Kidney glomerular epithelial cell (primary cell): Measurements from ENCODE around the gene ASIC1.

Source experiments
- DNase-seq: peaks from one replicate; lab custom pipeline; 2025; lab: John Stamatoyannopoulos, UW

Gene ASIC1

GRCh38 chr12:50084775-50085614 is 27.6 kb downstream of the ASIC1 start, which contains the start of gene SMARCD1:
Gene SMARCD1, plus strand, starts transcription at chr12:50085342. Its CDS starts 28 bp downstream, at chr12:50085370.
- peak; percentile 82 for DNase-seq

DNA sequence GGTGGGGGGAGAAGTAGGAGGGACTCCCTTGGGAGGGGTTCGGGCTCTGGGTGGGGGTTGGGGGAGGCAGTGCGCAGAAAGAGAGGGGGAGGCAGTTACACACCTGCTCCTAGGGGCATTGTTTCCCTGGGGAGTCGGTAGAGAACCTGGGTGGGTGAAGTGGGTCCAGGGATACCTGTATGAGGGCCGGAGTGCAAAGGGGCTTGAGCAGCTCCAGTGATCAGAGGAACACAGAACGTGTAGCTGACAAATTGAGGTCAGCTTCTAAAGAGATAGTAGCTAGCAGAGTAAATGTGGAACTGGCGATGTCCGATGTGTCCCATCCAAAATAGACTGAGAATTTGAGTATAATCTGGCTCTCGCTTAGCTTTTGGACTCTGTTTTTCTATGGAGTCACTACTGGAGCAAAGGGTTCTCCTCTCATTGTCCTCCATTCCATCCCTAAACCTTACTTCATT is 28.2 kb downstream of the ASIC1 start:
- no peak for DNase-seq

GRCh38 chr12:50086148-50086547 is 28.8 kb downstream of the ASIC1 start:
- DNase-seq: no peak

DNA sequence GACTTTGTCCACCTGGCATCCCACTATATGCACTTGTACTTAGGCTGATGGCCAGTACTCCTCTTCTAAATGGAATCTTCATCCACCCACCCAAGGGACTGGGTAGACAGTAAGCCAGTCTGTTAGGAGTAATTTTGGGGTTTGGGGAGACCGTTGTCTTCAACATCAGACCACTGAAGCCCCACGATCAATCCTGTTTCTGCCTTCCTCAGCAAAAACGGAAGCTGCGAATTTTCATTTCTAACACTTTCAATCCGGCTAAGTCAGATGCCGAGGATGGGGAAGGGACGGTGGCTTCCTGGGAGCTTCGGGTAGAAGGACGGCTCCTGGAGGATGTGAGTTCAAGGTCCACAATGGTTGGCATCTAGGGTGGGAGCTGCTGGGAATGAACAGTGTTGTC is 29.8 kb downstream of the ASIC1 start:
- DNase-seq: no peak

GRCh38 chr12:50087995-50088394 is 30.6 kb downstream of the ASIC1 start:
- no peak for DNase-seq

DNA sequence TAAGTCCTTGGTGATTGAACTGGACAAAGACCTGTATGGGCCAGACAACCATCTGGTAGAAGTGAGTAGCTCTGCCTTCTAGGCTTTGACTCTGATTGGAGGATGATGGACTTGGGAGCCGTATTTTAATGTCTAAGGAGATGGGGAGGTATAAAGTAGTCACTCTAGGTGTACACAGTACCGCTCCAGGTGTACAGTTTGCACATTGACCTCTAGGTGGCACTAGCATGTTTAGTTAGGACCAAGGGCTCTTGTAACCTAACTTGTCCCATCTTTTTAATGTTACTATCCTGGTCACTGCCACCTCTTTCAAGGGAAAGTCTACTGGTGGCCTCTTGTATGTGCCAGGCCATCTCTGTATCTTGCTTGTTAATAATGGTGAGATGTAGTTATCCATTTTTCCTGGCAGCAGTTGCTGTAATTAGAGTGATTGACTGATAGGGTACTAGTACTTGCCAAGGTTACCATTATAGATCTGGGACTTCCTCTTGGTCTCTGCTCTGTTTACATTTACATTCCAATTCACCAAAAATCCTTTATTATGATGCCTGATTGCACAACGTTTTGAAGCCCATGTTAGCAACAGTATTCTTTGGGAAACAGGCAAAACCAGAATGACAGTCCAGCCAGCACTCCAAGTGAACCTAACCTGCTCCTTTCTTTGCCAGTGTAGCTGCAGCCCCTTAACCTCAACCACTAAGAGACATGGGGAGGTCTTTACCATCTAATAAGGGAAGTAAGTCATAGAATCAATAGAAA is 31.4 kb downstream of the ASIC1 start:
- peak; percentile 39 for DNase-seq

- DNase-seq: no peak
These were observed 32.3 kb downstream of the ASIC1 start for GRCh38 chr12:50089730-50090129.

GRCh38 chr12:50090391-50090790 is 33.0 kb downstream of the ASIC1 start:
- DNase-seq: no peak

DNA sequence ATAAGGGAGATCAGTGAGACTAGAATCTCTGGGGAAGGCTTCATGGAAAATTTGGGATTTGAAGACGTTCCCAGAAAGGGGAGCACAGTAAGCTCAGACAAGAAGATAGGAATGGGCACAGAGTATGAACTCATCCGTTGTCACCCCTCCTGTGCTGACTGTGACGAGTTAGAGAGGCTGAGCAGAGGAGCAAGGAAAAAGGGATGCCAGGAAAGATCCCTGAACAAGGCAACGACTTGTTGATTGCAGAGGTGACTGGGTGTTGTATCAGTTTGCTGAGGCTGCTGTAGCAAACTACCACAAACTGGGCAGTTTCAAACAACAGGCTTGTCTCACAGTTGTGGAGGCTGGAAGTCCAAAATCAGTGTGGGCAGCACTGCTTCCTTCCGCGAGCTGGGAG is 40.6 kb downstream of the ASIC1 start:
- no peak for DNase-seq

- DNase-seq: no peak
These were observed 42.1 kb downstream of the ASIC1 start for GRCh38 chr12:50099302-50100008.

- no peak for DNase-seq
These were observed 43.2 kb downstream of the ASIC1 start for GRCh38 chr12:50100561-50100960.

- peak; percentile 17 for DNase-seq
These were observed 44.3 kb downstream of the ASIC1 start for GRCh38 chr12:50101663-50102062.

- DNase-seq: no peak
These were observed 44.7 kb downstream of the ASIC1 start for GRCh38 chr12:50102131-50102531.

- DNase-seq: no peak
These were observed 45.4 kb downstream of the ASIC1 start for GRCh38 chr12:50102646-50103309.

- no peak for DNase-seq
These were observed 46.0 kb downstream of the ASIC1 start for GRCh38 chr12:50103351-50103750.

DNA sequence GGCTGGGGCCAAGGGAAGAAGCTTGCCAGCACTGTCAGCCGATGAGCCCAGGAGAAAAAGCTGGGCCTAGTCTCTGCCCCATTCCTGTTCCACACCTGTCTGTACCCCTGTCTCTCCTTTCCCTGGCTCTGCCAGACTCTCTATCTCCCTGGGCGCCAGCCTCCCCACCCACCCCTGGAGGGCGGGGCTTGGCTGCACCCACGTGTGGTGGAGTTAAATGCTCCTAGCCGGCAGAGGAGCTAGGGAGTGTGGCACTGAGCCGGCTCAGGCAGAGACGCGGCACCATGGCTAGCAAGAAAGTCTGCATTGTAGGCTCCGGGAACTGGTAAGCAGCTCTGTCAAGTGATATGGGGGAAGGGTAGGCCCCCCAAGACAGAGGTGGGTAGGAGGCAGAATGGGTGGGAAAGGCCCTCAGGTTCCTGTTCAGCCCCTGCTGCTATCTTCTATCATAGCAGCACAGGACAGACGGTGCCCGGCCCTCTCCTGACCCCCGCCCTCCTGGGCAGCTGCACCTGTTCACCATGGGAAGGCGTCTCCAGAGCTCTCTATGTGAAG is 46.4 kb downstream of the ASIC1 start, which contains the start of gene GPD1:
GPD1 (plus strand) TSS at position 242 of the 555 bp plus-strand sequence; CDS start at position 285, 43 bp downstream.
- peak; percentile 39 for DNase-seq

DNA sequence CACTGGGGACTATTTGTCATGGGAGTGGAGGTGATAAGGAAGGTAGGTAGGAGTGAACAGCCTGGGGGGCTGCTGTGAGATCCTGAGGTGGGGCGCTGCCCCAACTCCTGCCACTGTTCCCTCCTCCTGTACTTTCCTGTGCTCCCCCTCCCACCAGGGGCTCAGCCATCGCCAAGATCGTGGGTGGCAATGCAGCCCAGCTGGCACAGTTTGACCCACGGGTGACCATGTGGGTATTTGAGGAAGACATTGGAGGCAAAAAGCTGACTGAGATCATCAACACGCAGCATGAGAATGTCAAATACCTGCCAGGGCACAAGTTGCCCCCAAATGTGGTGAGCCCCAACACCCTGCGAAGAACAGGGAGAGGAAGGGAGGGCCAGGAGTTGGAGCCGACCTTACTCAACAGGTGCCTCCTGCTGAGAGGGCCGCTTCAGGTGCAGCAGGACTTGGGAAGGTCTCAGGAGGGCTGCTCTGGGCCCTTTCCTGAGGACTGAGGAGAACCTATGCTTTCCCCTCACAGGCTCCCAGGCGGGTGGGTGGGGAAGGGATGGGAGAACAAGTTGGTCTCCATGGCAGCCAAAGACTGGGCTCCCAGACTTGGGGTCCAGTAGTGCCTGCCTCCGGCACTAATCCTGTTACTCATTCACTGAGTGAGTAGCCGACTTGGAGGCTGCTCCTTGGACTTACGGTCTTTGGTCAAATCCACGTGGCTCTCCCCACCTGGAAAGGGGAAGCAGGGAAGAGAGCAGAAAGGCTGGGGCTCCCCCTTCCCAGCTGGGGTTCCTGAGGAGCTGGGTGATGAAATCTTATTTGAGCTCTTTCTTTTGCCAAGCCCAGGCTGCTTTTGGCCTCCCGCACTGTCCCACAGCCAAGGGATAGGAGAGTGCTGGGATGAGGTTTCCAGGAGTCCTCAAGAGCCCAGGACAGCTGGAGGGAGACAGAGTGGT is 47.3 kb downstream of the ASIC1 start:
- DNase-seq: no peak

DNA sequence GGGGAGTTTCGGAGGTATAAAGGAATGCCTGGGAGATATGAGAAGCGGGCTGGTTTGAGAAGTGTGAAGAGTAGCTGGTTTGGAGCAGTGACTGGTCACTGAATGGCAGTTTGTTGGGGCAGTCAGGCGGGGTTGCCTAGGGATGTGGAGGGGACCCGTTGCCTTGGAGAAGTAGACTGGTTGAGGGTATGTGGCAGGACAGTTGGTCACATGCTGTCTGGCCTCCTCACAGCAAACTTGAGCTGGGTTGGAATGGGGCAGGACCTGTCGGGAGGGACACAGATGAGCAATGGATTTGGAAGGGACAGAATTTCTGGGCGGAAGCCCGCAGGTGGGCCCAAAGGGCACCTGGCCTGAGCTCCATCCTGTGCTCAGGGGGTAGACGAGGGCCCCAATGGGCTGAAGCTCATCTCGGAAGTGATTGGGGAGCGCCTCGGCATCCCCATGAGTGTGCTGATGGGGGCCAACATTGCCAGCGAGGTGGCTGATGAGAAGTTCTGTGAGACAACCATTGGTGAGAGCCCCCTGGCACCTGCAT is 48.6 kb downstream of the ASIC1 start:
- DNase-seq: no peak

- no peak for DNase-seq
These were observed 49.5 kb downstream of the ASIC1 start for GRCh38 chr12:50106907-50107306.
